RWPE2 (cell line): ENCODE measurements around the gene SIGLEC11.
A peak's percentile ranks its signal among the peaks of the same experiment; 100 is the strongest.

Experiments used
- ATAC-seq: fragments of 200-7000 bp; cut with Tn5 transposase; 3 replicates; pipeline ENCODE4 v1.9.1; 2021; ENCODE audit warnings: low read depth
- DNase-seq: peaks from one replicate; pipeline ENCODE4 v3.0.0-alpha.2; 2020; ENCODE audit warnings: low spot score
- H3K27ac ChIP-seq: fragments of 450-650 bp; 2 replicates; pipeline ENCODE4 v1.5.1; 2017; ENCODE audit warnings: mild to moderate bottlenecking; ENCODE audit not compliant: poor library complexity, severe bottlenecking
- H3K27me3 ChIP-seq: fragments of 250-450 bp; sonication (Bioruptor Pico); 2 replicates; pipeline ENCODE4 v1.5.1; 2021; ENCODE audit warnings: mild to moderate bottlenecking, moderate library complexity; ENCODE audit not compliant: insufficient read depth, poor library complexity, severe bottlenecking
- H3K36me3 ChIP-seq: fragments of 250-450 bp; sonication (Bioruptor Pico); 2 replicates; pipeline ENCODE4 v1.5.1; 2020; ENCODE audit warnings: low read depth, mild to moderate bottlenecking, moderate library complexity
- H3K4me1 ChIP-seq: fragments of 250-450 bp; sonication (Bioruptor Pico); 2 replicates; pipeline ENCODE4 v1.5.1; 2021; ENCODE audit warnings: mild to moderate bottlenecking, moderate library complexity; ENCODE audit not compliant: insufficient read depth, poor library complexity, severe bottlenecking
- H3K4me3 ChIP-seq: fragments of 250-450 bp; sonication (Bioruptor Pico); 2 replicates; pipeline ENCODE4 v1.5.1; 2021; ENCODE audit warnings: mild to moderate bottlenecking, moderate library complexity; ENCODE audit not compliant: severe bottlenecking
- H3K9me3 ChIP-seq: fragments of 250-450 bp; sonication (Bioruptor Pico); 2 replicates; pipeline ENCODE4 v1.5.1; 2021; ENCODE audit warnings: mild to moderate bottlenecking, moderate library complexity; ENCODE audit not compliant: severe bottlenecking
- TF ChIP-seq, protein P1 (sequence below): fragments of 450-650 bp; IDR thresholded peaks from one replicate; pipeline ENCODE4 v1.5.1; 2017; ENCODE audit warnings: mild to moderate bottlenecking, moderate library complexity; ENCODE audit not compliant: poor library complexity, severe bottlenecking

SIGLEC11 gene

DNA sequence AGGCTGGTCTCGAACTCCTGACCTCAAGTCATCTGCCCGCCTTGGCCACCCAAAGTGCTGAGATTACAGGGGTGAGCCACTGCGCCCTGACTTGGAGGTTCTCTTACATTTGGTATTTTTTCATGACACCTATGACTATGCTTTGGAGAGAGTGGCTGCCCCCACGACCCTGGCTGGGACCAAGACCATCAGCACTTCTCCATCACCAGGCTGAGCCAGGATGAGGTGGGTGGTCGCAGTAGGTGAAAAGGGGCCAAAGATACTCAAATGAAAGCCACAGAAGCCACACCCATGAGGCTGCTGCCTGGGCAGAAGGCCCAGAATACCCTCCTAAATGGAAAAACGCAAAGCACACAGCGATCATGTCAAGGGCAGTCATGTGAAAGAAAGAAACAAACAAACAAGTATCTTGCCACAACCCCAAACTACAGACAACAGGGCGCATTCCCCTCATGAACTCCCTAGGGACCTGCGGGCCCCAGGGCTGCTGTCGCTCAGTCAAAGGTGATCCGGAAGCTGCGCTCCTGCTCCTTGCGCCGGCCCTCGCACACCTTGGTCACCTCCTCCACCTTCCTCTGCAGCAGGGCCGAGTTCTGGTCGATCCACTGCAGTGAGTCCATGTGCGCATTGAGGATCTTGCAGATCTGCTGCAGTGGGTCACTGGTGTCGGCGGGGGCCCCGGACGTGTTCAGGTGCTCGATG lies 53.1 kb downstream of the SIGLEC11 start:
- H3K4me3 ChIP-seq, result no peak overlapping the region
- TF ChIP-seq, protein P1, sequence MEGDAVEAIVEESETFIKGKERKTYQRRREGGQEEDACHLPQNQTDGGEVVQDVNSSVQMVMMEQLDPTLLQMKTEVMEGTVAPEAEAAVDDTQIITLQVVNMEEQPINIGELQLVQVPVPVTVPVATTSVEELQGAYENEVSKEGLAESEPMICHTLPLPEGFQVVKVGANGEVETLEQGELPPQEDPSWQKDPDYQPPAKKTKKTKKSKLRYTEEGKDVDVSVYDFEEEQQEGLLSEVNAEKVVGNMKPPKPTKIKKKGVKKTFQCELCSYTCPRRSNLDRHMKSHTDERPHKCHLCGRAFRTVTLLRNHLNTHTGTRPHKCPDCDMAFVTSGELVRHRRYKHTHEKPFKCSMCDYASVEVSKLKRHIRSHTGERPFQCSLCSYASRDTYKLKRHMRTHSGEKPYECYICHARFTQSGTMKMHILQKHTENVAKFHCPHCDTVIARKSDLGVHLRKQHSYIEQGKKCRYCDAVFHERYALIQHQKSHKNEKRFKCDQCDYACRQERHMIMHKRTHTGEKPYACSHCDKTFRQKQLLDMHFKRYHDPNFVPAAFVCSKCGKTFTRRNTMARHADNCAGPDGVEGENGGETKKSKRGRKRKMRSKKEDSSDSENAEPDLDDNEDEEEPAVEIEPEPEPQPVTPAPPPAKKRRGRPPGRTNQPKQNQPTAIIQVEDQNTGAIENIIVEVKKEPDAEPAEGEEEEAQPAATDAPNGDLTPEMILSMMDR, result no peak
- no peaks in the 10 kb centered on the region for H3K4me1 ChIP-seq
- H3K27ac ChIP-seq, result no peak overlapping the region
- peak; percentile 29 for DNase-seq
- peaks cover 39% of the 10 kb centered on the region for H3K36me3 ChIP-seq
- no peak for ATAC-seq
- no peaks in the 10 kb centered on the region for H3K27me3 ChIP-seq
- no peaks in the 10 kb centered on the region for H3K9me3 ChIP-seq

DNA sequence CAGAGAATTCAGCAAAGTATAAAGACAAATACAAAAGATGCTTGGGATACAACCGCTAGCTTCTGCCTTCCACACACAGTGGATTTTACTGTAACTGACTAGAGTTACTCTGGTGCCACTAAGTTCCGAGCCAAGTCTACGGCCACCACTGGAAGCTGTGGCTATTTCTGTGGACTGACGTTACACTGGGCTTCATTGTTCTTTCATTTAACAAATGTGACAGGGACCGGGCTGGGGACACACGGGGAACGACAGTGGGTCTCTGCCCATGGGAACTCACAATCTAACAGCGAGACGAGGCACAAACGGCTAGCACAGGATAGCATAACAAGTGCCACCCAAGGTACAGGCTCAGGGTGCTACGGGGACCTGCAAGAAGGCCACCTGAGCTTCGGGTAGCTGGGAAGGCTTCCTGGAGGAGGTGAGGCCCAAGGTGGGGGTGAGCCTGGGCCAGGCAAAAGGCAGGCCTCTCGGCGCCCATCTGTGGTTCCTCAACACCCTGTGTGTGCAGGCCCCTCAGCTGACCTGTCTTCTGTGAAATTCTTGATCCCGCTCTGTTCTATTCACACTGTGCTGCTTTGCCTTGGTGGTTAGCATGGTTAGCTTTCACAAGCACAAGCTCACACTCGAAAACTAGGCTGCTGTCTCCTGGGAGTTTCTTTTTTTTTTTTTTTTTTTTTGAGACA lies 54.0 kb downstream of the SIGLEC11 start:
- Histone ChIP-seq H3K4me3 (no peak overlapping the region), H3K27me3 (no peaks in the 10 kb centered on the region), H3K4me1 (no peaks in the 10 kb centered on the region), H3K27ac (no peak overlapping the region), H3K9me3 (no peaks in the 10 kb centered on the region), H3K36me3 (peaks cover 31% of the 10 kb centered on the region)
- TF ChIP-seq, protein P1, result no peak
- DNase-seq (peak; percentile 49), ATAC-seq (no peak)

DNA sequence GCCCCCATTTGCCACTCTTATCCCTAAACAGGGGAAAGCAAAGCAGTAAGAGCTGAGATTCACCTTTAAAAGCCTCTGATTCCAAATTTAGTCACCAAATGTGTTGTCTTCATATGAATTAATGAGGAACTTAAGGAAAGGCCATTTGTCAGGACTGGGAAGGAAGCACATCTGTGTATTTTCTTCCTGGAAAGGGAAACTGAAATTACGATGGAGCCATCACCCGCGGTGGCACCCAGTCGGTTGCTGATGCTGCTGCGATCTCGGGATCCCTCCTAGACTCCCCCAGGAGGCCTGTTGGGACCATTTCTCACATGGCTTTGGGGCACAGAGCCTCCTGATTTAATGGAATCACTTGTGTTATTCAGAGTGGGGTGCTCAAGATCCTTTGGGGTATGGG lies 56.8 kb downstream of the SIGLEC11 start:
- ATAC-seq, result no peak
- DNase-seq, result no peak
- Histone ChIP-seq H3K27me3 (no peaks in the 10 kb centered on the region), H3K9me3 (no peaks in the 10 kb centered on the region), H3K36me3 (peaks cover 21% of the 10 kb centered on the region), H3K4me3 (no peak overlapping the region), H3K27ac (no peak overlapping the region), H3K4me1 (no peaks in the 10 kb centered on the region)
- TF ChIP-seq, protein P1, result no peak
